ENCODE measurements around the gene ZKSCAN4. TPM values are rescaled to one million over a fixed set of nuclear protein-coding genes. Genes with fewer than 3 reads are reported as not detected.

The ZKSCAN4 gene
- total and polyA plus RNA-seq, 5 donors from 2014 or later = 2.1 to 6.3 (median 2.6) TPM

- Mint-ChIP-seq H3K27ac (no peak overlapping the region), H3K4me1 (peaks cover 8 to 31% (median 24%) of the 10 kb centered on the region in 4 donors), H3K27me3 (peaks cover 28% of the 10 kb centered on the region), H3K36me3 (peaks cover 19% of the 10 kb centered on the region), H3K4me3 (peak overlapping the region in 3 of 4 donors; percentile 94 to 96 (median 96)), H3K9me3 (peaks cover 0 to 4% (median 0%) of the 10 kb centered on the region in 7 donors)
- Histone ChIP-seq H3K27me3 (ENCODE audit: control insufficient read depth, insufficient read depth, low read length) (peaks cover 18% of the 10 kb centered on the region), H3K4me3 (ENCODE audit: low read depth, low read length) (no peak overlapping the region), H3K9me3 (ENCODE audit: control insufficient read depth in 2 of 2, low read length in 2 of 2) (peaks cover 0 to 2% of the 10 kb centered on the region in 2 experiments), H3K4me1 (ENCODE audit: control insufficient read depth, insufficient read depth, low read length, poor library complexity, severe bottlenecking) (peaks cover 12% of the 10 kb centered on the region), H3K36me3 (ENCODE audit: control insufficient read depth, insufficient read depth, low read length) (peaks cover 4% of the 10 kb centered on the region), H3K27ac (ENCODE audit: insufficient read depth, low read length, poor library complexity, severe bottlenecking) (no peak overlapping the region)
- ATAC-seq (ENCODE audit: low read depth in 2 of 2) (no peak), DNase-seq (no peak)
These were observed 25.6 kb downstream of the ZKSCAN4 start for GRCh38 chr6:28226460-28226859.

GRCh38 chr6:28225056-28225834 lies 26.8 kb downstream of the ZKSCAN4 start, which contains the start of gene ZSCAN9:
TSS of gene ZSCAN9 (plus strand) at chr6:28225275. CDS start at chr6:28227085, 1,810 bp downstream.
- H3K9me3 Mint-ChIP-seq = peaks cover 0 to 4% (median 0%) of the 10 kb centered on the region in 7 donors
- Histone ChIP-seq H3K4me1 (ENCODE audit: control insufficient read depth, insufficient read depth, low read length, poor library complexity, severe bottlenecking) (peaks cover 12% of the 10 kb centered on the region), H3K27me3 (ENCODE audit: control insufficient read depth, insufficient read depth, low read length) (peaks cover 25% of the 10 kb centered on the region), H3K36me3 (ENCODE audit: control insufficient read depth, insufficient read depth, low read length) (peaks cover 4% of the 10 kb centered on the region), H3K9me3 (ENCODE audit: control insufficient read depth in 2 of 2, low read length in 2 of 2) (peaks cover 0 to 2% of the 10 kb centered on the region in 2 experiments), H3K27ac (ENCODE audit: insufficient read depth, low read length, poor library complexity, severe bottlenecking) (no peak within 1 kb of the TSS), H3K4me3 (ENCODE audit: low read depth, low read length) (peak within 1 kb of the TSS; percentile 80)
- H3K36me3 Mint-ChIP-seq = peaks cover 10% of the 10 kb centered on the region
- peaks cover 40% of the 10 kb centered on the region for H3K27me3 Mint-ChIP-seq
- H3K4me3 Mint-ChIP-seq = peak within 1 kb of the TSS; percentile 91 to 96 (median 95)
- peak; percentile 72 for ATAC-seq (ENCODE audit: low read depth in 2 of 2)
- peak in 2 of 3 donors; percentile 15 to 68 for DNase-seq
- H3K27ac Mint-ChIP-seq = peak within 1 kb of the TSS; percentile 80 to 96 (median 89)
- H3K4me1 Mint-ChIP-seq = peaks cover 8 to 31% (median 24%) of the 10 kb centered on the region in 4 donors

GRCh38 chr6:28224131-28225055 lies 27.7 kb downstream of the ZKSCAN4 start:
- Histone ChIP-seq H3K4me1 (ENCODE audit: control insufficient read depth, insufficient read depth, low read length, poor library complexity, severe bottlenecking) (peaks cover 12% of the 10 kb centered on the region), H3K4me3 (ENCODE audit: low read depth, low read length) (peak overlapping the region; percentile 80), H3K36me3 (ENCODE audit: control insufficient read depth, insufficient read depth, low read length) (peaks cover 4% of the 10 kb centered on the region), H3K27me3 (ENCODE audit: control insufficient read depth, insufficient read depth, low read length) (peaks cover 31% of the 10 kb centered on the region), H3K9me3 (ENCODE audit: control insufficient read depth in 2 of 2, low read length in 2 of 2) (peaks cover 0 to 2% of the 10 kb centered on the region in 2 experiments), H3K27ac (ENCODE audit: insufficient read depth, low read length, poor library complexity, severe bottlenecking) (no peak overlapping the region)
- no peak for ATAC-seq (ENCODE audit: low read depth in 2 of 2)
- Mint-ChIP-seq H3K9me3 (peaks cover 0 to 4% (median 0%) of the 10 kb centered on the region in 7 donors), H3K4me3 (peak overlapping the region; percentile 91 to 96 (median 95)), H3K27me3 (peaks cover 49% of the 10 kb centered on the region), H3K27ac (peak overlapping the region; percentile 80 to 96 (median 89)), H3K4me1 (peaks cover 8 to 32% (median 24%) of the 10 kb centered on the region in 4 donors), H3K36me3 (peaks cover 5% of the 10 kb centered on the region)
- no peak for DNase-seq

DNA sequence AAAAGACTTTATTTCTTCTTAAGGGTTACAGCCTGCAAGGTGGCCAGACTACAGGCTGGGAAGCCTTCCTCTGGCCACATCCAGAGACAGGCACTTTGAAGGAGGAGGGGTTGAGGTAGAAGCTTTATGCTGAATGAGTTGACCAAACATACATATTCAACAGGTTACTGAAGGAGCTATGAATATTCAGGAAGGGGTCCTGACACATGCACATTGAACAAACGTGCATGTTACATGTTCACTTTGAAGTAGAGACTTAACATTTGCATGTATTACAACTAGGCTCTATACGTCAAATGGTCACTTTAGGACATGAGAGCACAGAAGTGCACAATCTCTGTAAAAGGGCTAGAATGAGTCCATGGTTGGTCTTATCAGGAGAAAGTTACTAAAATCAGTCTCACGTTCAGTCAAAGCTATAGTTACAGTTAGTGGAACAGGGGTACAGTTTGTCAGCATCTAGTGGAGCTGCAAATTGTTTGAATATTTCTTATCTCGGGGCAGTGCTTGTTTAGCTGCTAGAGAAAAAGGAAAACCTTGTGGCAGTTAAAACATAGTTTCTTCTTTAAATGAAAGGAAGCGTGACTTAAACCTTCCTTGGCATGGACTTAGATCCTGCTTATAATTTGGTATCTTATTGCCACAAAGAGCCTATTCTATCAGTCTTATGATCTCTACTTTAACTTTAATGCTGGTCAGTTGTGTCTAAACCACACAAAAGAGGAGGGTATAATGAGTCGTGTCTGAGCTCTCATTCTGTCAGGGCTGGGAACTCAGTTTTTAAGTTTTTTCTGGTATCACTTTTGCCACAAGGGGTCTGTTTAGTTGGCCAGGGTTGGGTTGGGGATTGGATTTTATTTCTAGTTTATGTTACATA lies 31.6 kb downstream of the ZKSCAN4 start:
- peaks cover 85% of the 10 kb centered on the region for H3K27me3 Mint-ChIP-seq
- H3K4me1 Mint-ChIP-seq = peaks cover 7 to 21% (median 13%) of the 10 kb centered on the region in 4 donors
- H3K27ac ChIP-seq (ENCODE audit: insufficient read depth, low read length, poor library complexity, severe bottlenecking) = no peak overlapping the region
- no peaks in the 10 kb centered on the region for H3K36me3 ChIP-seq (ENCODE audit: control insufficient read depth, insufficient read depth, low read length)
- H3K4me3 ChIP-seq (ENCODE audit: low read depth, low read length) = no peak overlapping the region
- no peaks in the 10 kb centered on the region for H3K36me3 Mint-ChIP-seq
- H3K27ac Mint-ChIP-seq = no peak overlapping the region
- ATAC-seq (ENCODE audit: low read depth in 2 of 2) (no peak), DNase-seq (no peak)
- H3K27me3 ChIP-seq (ENCODE audit: control insufficient read depth, insufficient read depth, low read length) = peaks cover 47% of the 10 kb centered on the region
- peaks cover 0 to 2% of the 10 kb centered on the region in 2 experiments for H3K9me3 ChIP-seq (ENCODE audit: control insufficient read depth in 2 of 2, low read length in 2 of 2)
- peak overlapping the region in 2 of 4 donors; percentile 10 to 73 for H3K4me3 Mint-ChIP-seq
- peaks cover 0 to 4% (median 0%) of the 10 kb centered on the region in 7 donors for H3K9me3 Mint-ChIP-seq
- H3K4me1 ChIP-seq (ENCODE audit: control insufficient read depth, insufficient read depth, low read length, poor library complexity, severe bottlenecking) = peaks cover 17% of the 10 kb centered on the region

DNA sequence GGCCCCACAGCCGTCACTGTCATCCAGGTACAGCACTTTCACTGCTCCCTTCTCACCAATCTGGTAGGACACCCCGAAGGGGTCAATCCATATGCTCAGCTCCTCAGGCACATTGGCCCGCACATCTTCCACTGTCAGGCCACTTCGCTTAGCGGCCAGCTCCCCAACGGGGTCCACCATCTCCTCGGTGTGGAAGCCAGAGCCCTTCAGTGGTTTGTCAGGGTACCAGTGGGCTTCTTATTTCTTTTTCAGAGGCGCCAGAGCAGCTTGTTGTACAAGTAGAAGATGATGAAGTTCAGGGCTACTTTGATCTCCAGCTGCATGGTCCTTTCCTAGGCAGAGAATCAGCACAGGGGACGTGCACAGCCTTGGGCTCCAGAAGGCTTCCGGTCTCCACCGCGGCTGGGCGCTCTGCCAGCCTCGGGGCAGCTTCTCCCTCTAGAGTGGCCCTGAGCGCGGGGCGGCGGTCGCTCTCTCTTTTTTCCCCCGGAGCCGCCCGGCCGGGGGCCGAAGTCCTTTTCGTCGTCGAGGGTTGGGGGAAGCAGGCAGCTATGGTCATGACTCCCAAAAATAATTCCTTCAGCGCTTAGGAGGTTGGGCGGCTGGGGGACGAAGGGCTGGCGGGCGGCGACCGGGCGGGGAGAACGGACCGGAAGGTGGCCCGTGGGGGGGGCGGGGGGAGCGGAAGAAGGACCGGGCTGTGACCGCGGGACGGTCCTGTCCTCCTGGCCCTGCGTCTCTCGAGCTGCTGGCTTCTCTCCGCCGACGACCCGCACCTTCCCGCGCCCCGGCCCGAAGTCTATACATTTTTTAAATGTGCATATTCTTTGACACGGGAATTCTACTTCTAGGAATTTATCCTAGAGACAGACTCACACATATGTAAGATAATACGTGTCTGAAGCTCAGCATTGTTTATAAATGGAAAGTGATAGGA lies 33.5 kb downstream of the ZKSCAN4 start:
- Histone ChIP-seq H3K27ac (ENCODE audit: insufficient read depth, low read length, poor library complexity, severe bottlenecking) (no peak overlapping the region), H3K4me1 (ENCODE audit: control insufficient read depth, insufficient read depth, low read length, poor library complexity, severe bottlenecking) (peaks cover 9% of the 10 kb centered on the region), H3K4me3 (ENCODE audit: low read depth, low read length) (peak overlapping the region; percentile 53), H3K27me3 (ENCODE audit: control insufficient read depth, insufficient read depth, low read length) (peaks cover 59% of the 10 kb centered on the region), H3K36me3 (ENCODE audit: control insufficient read depth, insufficient read depth, low read length) (no peaks in the 10 kb centered on the region), H3K9me3 (ENCODE audit: control insufficient read depth in 2 of 2, low read length in 2 of 2) (peaks cover 0 to 2% of the 10 kb centered on the region in 2 experiments)
- peaks cover 0 to 14% (median 5%) of the 10 kb centered on the region in 4 donors for H3K4me1 Mint-ChIP-seq
- DNase-seq = peak in 1 of 3 donors; percentile 52
- H3K27ac Mint-ChIP-seq = no peak overlapping the region
- peaks cover 0 to 4% (median 0%) of the 10 kb centered on the region in 7 donors for H3K9me3 Mint-ChIP-seq
- H3K27me3 Mint-ChIP-seq = peaks cover 91% of the 10 kb centered on the region
- peak overlapping the region; percentile 62 to 91 (median 78) for H3K4me3 Mint-ChIP-seq
- peak; percentile 53 to 55 for ATAC-seq (ENCODE audit: low read depth in 2 of 2)
- no peaks in the 10 kb centered on the region for H3K36me3 Mint-ChIP-seq

- H3K9me3 ChIP-seq (ENCODE audit: control insufficient read depth in 2 of 2, low read length in 2 of 2) = peaks cover 0 to 2% of the 10 kb centered on the region in 2 experiments
- H3K9me3 Mint-ChIP-seq = peaks cover 0 to 5% (median 0%) of the 10 kb centered on the region in 7 donors
- H3K4me1 Mint-ChIP-seq = peaks cover 0 to 14% (median 8%) of the 10 kb centered on the region in 4 donors
- DNase-seq = no peak
- peak overlapping the region in 3 of 4 donors; percentile 42 to 67 (median 58) for H3K4me3 Mint-ChIP-seq
- H3K27me3 Mint-ChIP-seq = peaks cover 93% of the 10 kb centered on the region
- no peak overlapping the region for H3K27ac Mint-ChIP-seq
- H3K36me3 ChIP-seq (ENCODE audit: control insufficient read depth, insufficient read depth, low read length) = no peaks in the 10 kb centered on the region
- no peaks in the 10 kb centered on the region for H3K36me3 Mint-ChIP-seq
- H3K27me3 ChIP-seq (ENCODE audit: control insufficient read depth, insufficient read depth, low read length) = peaks cover 61% of the 10 kb centered on the region
- ATAC-seq (ENCODE audit: low read depth in 2 of 2) = no peak
- no peak overlapping the region for H3K4me3 ChIP-seq (ENCODE audit: low read depth, low read length)
- peaks cover 10% of the 10 kb centered on the region for H3K4me1 ChIP-seq (ENCODE audit: control insufficient read depth, insufficient read depth, low read length, poor library complexity, severe bottlenecking)
- H3K27ac ChIP-seq (ENCODE audit: insufficient read depth, low read length, poor library complexity, severe bottlenecking) = no peak overlapping the region
These were observed 34.2 kb downstream of the ZKSCAN4 start for GRCh38 chr6:28217890-28218289.
